HG03066 (cell line): Measurements from ENCODE around the gene SLC15A1.
"Not testable (repeated sequence)": the region's sequence is repeated elsewhere in the genome, so short reads cannot be mapped to it uniquely, and the experiment has no call there.

Experiments used
- ATAC-seq: cut with Tn5 transposase; IDR thresholded peaks from one replicate; pipeline ENCODE4 v1.9.1; 2021; ENCODE audit warnings: low read depth; ENCODE audit not compliant: unreplicated experiment

SLC15A1 gene

GRCh38 chr13:98754468-98754867, 2.0 kb upstream of the SLC15A1 start:
- not testable (repeated sequence) for ATAC-seq

GRCh38 chr13:98751861-98752466, 508 bp downstream of the SLC15A1 start:
- no peak for ATAC-seq

GRCh38 chr13:98751367-98751782, 1.1 kb downstream of the SLC15A1 start:
- no peak for ATAC-seq

- no peak for ATAC-seq
These were observed 3.0 kb downstream of the SLC15A1 start for GRCh38 chr13:98749501-98749900.

GRCh38 chr13:98746968-98747367, 5.5 kb downstream of the SLC15A1 start:
- no peak for ATAC-seq

GRCh38 chr13:98743377-98743776, 9.1 kb downstream of the SLC15A1 start:
- ATAC-seq = no peak

- ATAC-seq = no peak
These were observed 9.5 kb downstream of the SLC15A1 start for GRCh38 chr13:98742961-98743360.

GRCh38 chr13:98741741-98742435, 10.6 kb downstream of the SLC15A1 start:
- ATAC-seq = no peak

- ATAC-seq = no peak
These were observed 12.3 kb downstream of the SLC15A1 start for GRCh38 chr13:98740131-98740530.

- ATAC-seq = no peak
These were observed 13.5 kb downstream of the SLC15A1 start for GRCh38 chr13:98738993-98739392.

- ATAC-seq = no peak
These were observed 14.3 kb downstream of the SLC15A1 start for GRCh38 chr13:98738213-98738612.

- ATAC-seq = no peak
These were observed 20.5 kb downstream of the SLC15A1 start for GRCh38 chr13:98731925-98732324.

GRCh38 chr13:98731038-98731437, 21.4 kb downstream of the SLC15A1 start:
- ATAC-seq = no peak

GRCh38 chr13:98730441-98730840, 22.0 kb downstream of the SLC15A1 start:
- ATAC-seq = no peak

- no peak for ATAC-seq
These were observed 22.8 kb downstream of the SLC15A1 start for GRCh38 chr13:98729658-98730057.

- no peak for ATAC-seq
These were observed 29.5 kb downstream of the SLC15A1 start for GRCh38 chr13:98722958-98723357.

- ATAC-seq = no peak
These were observed 30.5 kb downstream of the SLC15A1 start for GRCh38 chr13:98721825-98722510.

GRCh38 chr13:98719527-98720250, 32.8 kb downstream of the SLC15A1 start:
- ATAC-seq = no peak

- ATAC-seq = no peak
These were observed 34.6 kb downstream of the SLC15A1 start for GRCh38 chr13:98717891-98718290.

- ATAC-seq = no peak
These were observed 35.2 kb downstream of the SLC15A1 start for GRCh38 chr13:98717256-98717655.

- ATAC-seq = no peak
These were observed 42.0 kb downstream of the SLC15A1 start for GRCh38 chr13:98710521-98710920.
